GM06990 (cell line): ENCODE measurements around the gene CENPU.
"Not testable (repeated sequence)": the region's sequence is repeated elsewhere in the genome, so short reads cannot be mapped to it uniquely, and the experiment has no call there.

Experiments
- DNase-seq: peaks from one replicate; pipeline ENCODE4 v3.0.0-alpha.2; 2011; ENCODE audit not compliant: insufficient read length; ENCODE audit errors: extremely low read depth
- H3K27me3 ChIP-seq: replicated peaks from 2 replicates; pipeline ENCODE4 v1.6.0; 2011; ENCODE audit warnings: low read length; ENCODE audit not compliant: control insufficient read depth, insufficient read depth
- H3K36me3 ChIP-seq: 2 replicates; pipeline ENCODE4 v1.5.1; 2011; ENCODE audit warnings: low read length; ENCODE audit not compliant: control insufficient read depth, insufficient read depth
- H3K4me3 ChIP-seq: replicated peaks from 2 replicates; pipeline ENCODE4 v1.5.1; 2011; ENCODE audit warnings: low read depth, mild to moderate bottlenecking, control low read depth, low read length
- CTCF ChIP-seq: IDR thresholded peaks from 2 replicates; pipeline ENCODE4 v1.5.1; 2011; ENCODE audit warnings: low read length, control low read depth, mild to moderate bottlenecking, inconsistent platforms; ENCODE audit not compliant: insufficient read depth, poor library complexity, severe bottlenecking

The CENPU gene

GRCh38 chr4:184662236-184662635, 71.7 kb downstream of the CENPU start:
- no peak for TF ChIP-seq CTCF
- Histone ChIP-seq H3K4me3 (no peak overlapping the region), H3K27me3 (no peaks in the 10 kb centered on the region), H3K36me3 (peaks cover 4% of the 10 kb centered on the region)
- no peak for DNase-seq

- Histone ChIP-seq H3K4me3 (no peak overlapping the region), H3K36me3 (no peaks in the 10 kb centered on the region; the same call in 1 of the 2 replicates), H3K27me3 (no peaks in the 10 kb centered on the region)
- DNase-seq: no peak
- no peak for TF ChIP-seq CTCF
Observed at GRCh38 chr4:184660978-184661377, 72.9 kb downstream of the CENPU start.

- H3K27me3 ChIP-seq, H3K36me3 ChIP-seq, H3K4me3 ChIP-seq, DNase-seq: not testable (repeated sequence)
Observed at GRCh38 chr4:184657820-184658219, 76.1 kb downstream of the CENPU start.

GRCh38 chr4:184657144-184657543, 76.8 kb downstream of the CENPU start:
- DNase-seq: no peak
- no peaks in the 10 kb centered on the region for H3K27me3 ChIP-seq
- no peaks in the 10 kb centered on the region for H3K36me3 ChIP-seq
- H3K4me3 ChIP-seq: no peak overlapping the region
- no peak for TF ChIP-seq CTCF

- H3K4me3 ChIP-seq: no peak overlapping the region
- DNase-seq: no peak
- no peaks in the 10 kb centered on the region for H3K27me3 ChIP-seq
- no peak for TF ChIP-seq CTCF
- no peaks in the 10 kb centered on the region for H3K36me3 ChIP-seq
Observed at GRCh38 chr4:184655889-184656869, 77.7 kb downstream of the CENPU start.

GRCh38 chr4:184653650-184654049, 80.2 kb downstream of the CENPU start:
- DNase-seq: no peak
- no peaks in the 10 kb centered on the region for H3K36me3 ChIP-seq
- H3K27me3 ChIP-seq: no peaks in the 10 kb centered on the region
- no peak overlapping the region for H3K4me3 ChIP-seq
- no peak for TF ChIP-seq CTCF

GRCh38 chr4:184652681-184653080, 81.2 kb downstream of the CENPU start:
- H3K4me3 ChIP-seq, DNase-seq, H3K27me3 ChIP-seq, H3K36me3 ChIP-seq: not testable (repeated sequence)
